ENCODE data around the gene C1orf74. TPM values are rescaled to one million over a fixed set of nuclear protein-coding genes. Genes with fewer than 3 reads are reported as not detected.

C1orf74 gene
- total RNA-seq, 1 experiment from 2014 or later, result 5.6 TPM

GRCh38 chr1:209823143-209824041 is 39.0 kb upstream of the C1orf74 start:
- Histone ChIP-seq H3K79me2 (ENCODE audit: insufficient read depth, low read length) (peaks cover 6% of the 10 kb centered on the region; the same call in 1 of the 2 replicates), H3K9me3 (ENCODE audit: control insufficient read depth in 1 of 2, insufficient read depth in 1 of 2, low read depth in 1 of 2, low read length in 2 of 2) (no peaks in the 10 kb centered on the region), H3K27me3 (ENCODE audit: insufficient read depth, low read length) (no peaks in the 10 kb centered on the region; the same call in 1 of the 2 replicates), H3K36me3 (ENCODE audit: control insufficient read depth in 1 of 2, insufficient read depth in 2 of 2, low read length in 2 of 2) (no peaks in the 10 kb centered on the region), H3K27ac (ENCODE audit: low read depth, low read length) (no peak overlapping the region), H3K4me3 (replicated peaks in 1 of 2; ENCODE audit: low read depth in 1 of 2, low read length in 2 of 2) (peak overlapping the region; percentile 11 to 35; a peak in 3 of 4 replicates), H4K20me1 (ENCODE audit: insufficient read depth) (no peaks in the 10 kb centered on the region), H3K4me1 (ENCODE audit: control insufficient read depth in 1 of 2, insufficient read depth in 2 of 2, low read length in 2 of 2) (peaks cover 0 to 17% of the 10 kb centered on the region in 2 experiments; a peak in 2 of 4 replicates), H3K4me2 (ENCODE audit: low read length) (peak overlapping the region; percentile 75), H3K9ac (ENCODE audit: low read length) (no peak overlapping the region), H3K9me2 (ENCODE audit: insufficient read depth) (no peaks in the 10 kb centered on the region), H2AFZ (ENCODE audit: low read depth, low read length, poor library complexity, severe bottlenecking) (peak overlapping the region; percentile 95)
- no TSS peak for BruUV-seq (replicated peaks)
- ChIA-PET CTCF (interaction anchor here (0.6 to 2.3 kb wide), 15 partner anchors 9 to 233 kb away, joined by 3 to 14 read pairs (median 4); partner anchors contain the start of gene IRF6), POLR2A (interaction anchor here (1.0 kb wide), 1 partner anchor 18 kb away, joined by 3 read pairs; the partner anchor contains the start of gene IRF6), RAD21 (ENCODE audit: low non-redundant PET in 1 of 2, low total read pairs in 2 of 2, uncharacterized antibody in 2 of 2, unreplicated experiment in 2 of 2) (interaction anchor here in 1 of 2 experiments (0.7 kb wide), 1 partner anchor 563 kb away, joined by 3 read pairs; no protein-coding TSS in a partner anchor)
- ATAC-seq (peak; percentile 61), DNase-seq (ENCODE audit: low read depth, low spot score) (peak; percentile 55)
- intact Hi-C loops (cut with micrococcal nuclease), result no loop called here
- peak; percentile 38; the same call in 1 of the 2 replicates for TF ChIP-seq MAX (IDR thresholded peaks at IDR 0.05)
- no peak for TF ChIP-seq ZFX (IDR thresholded peaks at IDR 0.05)
- no peak for TF ChIP-seq SIN3A (IDR thresholded peaks at IDR 0.05; ENCODE audit: low read depth)
- TF ChIP-seq FOSL1 (IDR thresholded peaks at IDR 0.05; ENCODE audit: low read depth), result no peak
- no peak for TF ChIP-seq JUND (IDR thresholded peaks at IDR 0.05)
- peak; percentile 53 for TF ChIP-seq RAD21 (IDR thresholded peaks at IDR 0.05; ENCODE audit: low read depth)
- no peak for TF ChIP-seq ZNF274 (IDR thresholded peaks at IDR 0.05; ENCODE audit: low read depth, low read length)
- no peak for TF ChIP-seq EZH2phosphoT487 (IDR thresholded peaks at IDR 0.05; ENCODE audit: borderline replicate concordance)
- TF ChIP-seq POLR2A (IDR thresholded peaks at IDR 0.05; ENCODE audit: borderline replicate concordance, extremely low read depth, insufficient read depth, insufficient read length), result no peak
- peak; percentile 28; the same call in 1 of the 2 replicates for TF ChIP-seq SRF (IDR thresholded peaks at IDR 0.05; ENCODE audit: low read depth)
- no peak for TF ChIP-seq POLR2AphosphoS5 (IDR thresholded peaks at IDR 0.05; ENCODE audit: low read depth, low read length)
- no peak for TF ChIP-seq EZH2 (IDR thresholded peaks at IDR 0.05)
- TF ChIP-seq YY1 (IDR thresholded peaks at IDR 0.05; ENCODE audit: extremely low read depth, insufficient replicate concordance, low read depth, low read length), result no peak
- TF ChIP-seq CEBPB (IDR thresholded peaks at IDR 0.05; ENCODE audit: low read depth), result no peak
- TF ChIP-seq SP1 (IDR thresholded peaks at IDR 0.05; ENCODE audit: low read depth), result peak; percentile 16; the same call in 1 of the 2 replicates
- TF ChIP-seq EGR1 (IDR thresholded peaks at IDR 0.05; ENCODE audit: low read depth), result 0 out of 2 replicates have a peak, but pooled peaks have one; percentile 21
- peak; percentile 69; the same call in 1 of the 2 replicates for TF ChIP-seq CBX3 (IDR thresholded peaks at IDR 0.05; ENCODE audit: low read depth)
- no peak for TF ChIP-seq ATF3 (IDR thresholded peaks at IDR 0.05)
- no peak for TF ChIP-seq REST (IDR thresholded peaks at IDR 0.05; ENCODE audit: low read depth)
- no peak for TF ChIP-seq TCF7L2 (IDR thresholded peaks at IDR 0.05; ENCODE audit: borderline replicate concordance, extremely low read depth, insufficient read depth, insufficient read length)
- TF ChIP-seq CTCF (IDR thresholded peaks at IDR 0.05 in 2 of 3, conservative IDR thresholded peaks at IDR 0.05 in 1 of 3; ENCODE audit: borderline replicate concordance in 1 of 3, insufficient read depth in 1 of 3, low read depth in 2 of 3, low read length in 2 of 3), result peak; percentile 57 to 73 (median 68)
